ENCODE data around the gene GALNTL6.

- TF ChIP-seq CTCF (IDR thresholded peaks at IDR 0.05): no peak
- no peak for TF ChIP-seq POLR2AphosphoS5 (IDR thresholded peaks at IDR 0.05)
Observed at GRCh38 chr4:172996571-172997216, 1183.5 kb downstream of the GALNTL6 start.

Data from suprapubic skin (tissue), 3 donors.